NAMALWA (cell line): ENCODE data around the gene PCSK6.
"Not testable (repeated sequence)": the region's sequence is repeated elsewhere in the genome, so short reads cannot be mapped to it uniquely, and the experiment has no call there.

Experiments
- DNase-seq: peaks from one replicate; pipeline ENCODE4 v3.0.0-alpha.2; 2015; ENCODE audit warnings: low spot score

The PCSK6 gene

DNA sequence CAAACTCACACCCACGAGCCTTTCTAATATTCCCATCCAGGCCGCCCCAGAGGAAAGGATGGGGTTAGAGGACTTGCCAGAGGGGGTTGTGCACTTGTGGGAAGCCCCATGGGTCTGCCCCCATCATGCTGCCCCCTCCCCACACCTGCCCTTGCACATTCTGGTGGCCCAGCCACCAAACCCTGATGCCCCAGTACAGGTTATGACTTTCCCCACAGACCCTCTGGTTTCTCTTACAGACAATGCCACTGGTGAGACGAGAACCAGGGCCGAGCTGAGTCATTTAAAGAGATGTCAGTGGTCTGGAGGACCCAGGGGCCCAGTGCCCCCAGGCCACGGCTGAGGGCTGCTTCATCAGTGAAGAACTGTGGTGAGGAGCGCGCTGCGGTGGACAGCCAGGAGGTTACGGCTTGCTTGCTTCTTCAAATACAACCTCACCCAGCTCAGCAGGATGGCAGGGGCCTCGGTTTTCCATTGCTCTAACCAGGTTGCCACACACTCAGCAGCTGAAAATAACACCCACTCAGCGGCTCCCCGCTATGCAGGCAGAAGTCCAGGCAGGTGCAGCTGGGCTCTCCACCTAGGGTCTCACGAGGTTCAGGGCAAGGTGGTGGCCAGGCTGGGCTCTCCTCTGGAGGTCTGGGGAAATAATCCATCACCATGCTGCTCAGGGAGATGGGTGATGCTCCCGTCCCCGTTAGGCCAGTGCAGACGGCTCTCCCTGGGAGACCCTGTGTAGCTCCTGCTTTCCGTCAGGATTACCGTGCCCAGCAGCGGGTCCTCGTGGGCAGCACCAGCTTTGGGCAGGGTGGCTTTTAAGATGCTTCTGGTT is 180.7 kb downstream of the PCSK6 start:
- DNase-seq: no peak

DNA sequence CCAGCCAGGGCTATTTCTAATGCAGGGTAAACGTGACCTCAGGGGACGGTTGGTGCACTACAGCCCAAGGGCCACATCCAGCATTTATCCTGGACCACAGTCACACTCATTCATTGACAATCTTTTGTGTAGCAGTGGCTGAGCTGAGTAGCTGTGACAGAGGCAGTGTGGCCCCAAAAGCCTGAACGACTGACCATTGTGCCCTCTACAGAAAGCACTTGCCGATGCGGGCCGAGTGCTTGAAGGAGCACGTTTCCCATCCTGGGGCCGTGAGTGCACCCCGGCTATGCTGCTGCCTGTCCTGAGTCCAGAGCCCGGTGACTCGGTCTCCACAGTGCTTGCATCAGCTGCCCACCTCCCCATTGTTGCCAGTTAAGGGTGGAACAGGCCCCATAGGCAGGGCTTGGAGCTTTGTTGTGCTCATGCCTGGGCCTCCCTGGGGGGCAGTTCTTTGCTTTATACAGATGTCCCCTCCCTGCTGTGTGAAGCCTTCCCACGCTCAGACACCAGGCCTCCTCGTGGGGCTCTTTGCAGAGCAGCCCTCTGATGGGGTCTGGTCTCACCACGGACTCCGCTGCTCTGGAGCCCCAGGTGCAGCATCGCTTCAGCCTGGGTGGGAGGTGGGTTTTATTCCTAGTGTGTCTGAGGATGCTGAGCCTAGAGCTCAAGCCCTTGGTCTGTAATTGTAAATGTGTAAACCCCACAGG is 181.5 kb downstream of the PCSK6 start:
- no peak for DNase-seq

DNA sequence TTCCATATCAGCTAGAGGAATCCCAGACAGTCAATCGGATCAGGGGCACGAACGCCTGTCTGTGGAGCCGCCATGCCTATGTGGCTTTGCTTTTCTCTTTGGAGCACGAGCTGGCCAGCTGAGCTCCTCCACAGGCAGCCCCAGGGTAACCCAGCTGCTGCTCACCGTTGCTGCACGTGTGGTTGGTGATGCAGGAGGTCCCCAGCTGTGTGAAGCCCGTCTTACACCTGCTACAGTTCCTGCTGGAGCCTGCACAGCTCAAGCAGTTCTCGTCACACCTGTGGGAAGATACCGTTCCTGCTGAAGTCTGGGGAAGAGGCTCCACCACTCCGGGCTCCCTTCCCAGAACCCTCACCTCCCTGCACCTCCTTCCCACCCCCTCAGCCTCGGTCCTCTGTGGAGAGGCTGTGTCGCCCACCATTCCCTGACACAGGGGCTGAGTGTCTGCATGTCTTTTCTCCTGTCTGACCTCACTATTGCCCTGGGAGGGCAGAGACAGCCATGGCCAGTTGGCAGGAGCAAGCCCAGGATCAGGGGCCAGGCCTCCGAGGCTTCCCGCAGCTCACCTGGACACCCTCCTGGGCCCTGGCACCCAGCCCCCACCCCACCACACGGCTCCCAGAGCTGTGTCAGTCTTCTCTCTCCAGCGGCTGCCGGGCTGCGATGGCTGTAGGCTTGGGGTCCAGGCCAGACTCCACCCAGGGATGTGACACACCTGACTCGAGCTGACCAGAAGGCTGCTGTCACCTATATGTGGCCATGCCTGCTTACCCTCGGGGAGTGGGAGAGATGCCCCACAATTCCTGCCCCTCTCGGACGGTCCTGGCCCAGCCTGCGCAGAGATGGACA is 182.2 kb downstream of the PCSK6 start:
- DNase-seq: peak; percentile 58

DNA sequence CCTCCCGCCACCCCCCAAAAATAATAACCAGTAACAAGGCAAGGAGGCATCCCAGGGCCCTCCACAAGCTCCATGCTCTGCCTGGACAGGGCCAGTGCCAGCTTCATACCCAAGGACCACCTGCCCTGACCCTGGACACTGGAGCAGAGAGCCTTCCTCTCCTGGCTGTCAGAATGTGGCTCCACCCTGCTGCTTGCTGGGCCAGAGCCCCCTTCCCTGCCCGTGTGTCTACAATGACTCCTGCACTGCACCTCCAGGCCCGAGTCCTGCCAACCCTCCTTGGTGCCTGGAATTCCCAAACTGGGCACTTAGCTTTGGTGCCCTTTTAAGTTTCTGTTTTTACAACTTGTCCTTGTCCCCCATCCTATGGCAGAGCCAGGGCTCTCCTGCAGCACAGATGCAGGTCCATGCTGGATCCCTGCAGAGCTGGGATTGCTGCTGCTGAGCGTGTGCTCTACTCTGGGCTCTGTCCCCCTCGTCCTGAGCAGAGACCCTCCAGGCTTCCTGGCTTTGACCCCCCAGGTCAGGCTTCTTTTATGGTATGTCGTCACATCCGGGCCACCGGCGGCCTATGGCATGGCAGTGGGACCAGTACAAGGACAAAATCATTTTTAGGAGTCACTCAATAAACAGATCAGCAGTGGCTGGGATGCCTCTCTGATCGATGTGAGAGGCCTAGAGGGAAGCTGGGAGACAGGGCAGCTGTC is 183.0 kb downstream of the PCSK6 start:
- DNase-seq: no peak

DNA sequence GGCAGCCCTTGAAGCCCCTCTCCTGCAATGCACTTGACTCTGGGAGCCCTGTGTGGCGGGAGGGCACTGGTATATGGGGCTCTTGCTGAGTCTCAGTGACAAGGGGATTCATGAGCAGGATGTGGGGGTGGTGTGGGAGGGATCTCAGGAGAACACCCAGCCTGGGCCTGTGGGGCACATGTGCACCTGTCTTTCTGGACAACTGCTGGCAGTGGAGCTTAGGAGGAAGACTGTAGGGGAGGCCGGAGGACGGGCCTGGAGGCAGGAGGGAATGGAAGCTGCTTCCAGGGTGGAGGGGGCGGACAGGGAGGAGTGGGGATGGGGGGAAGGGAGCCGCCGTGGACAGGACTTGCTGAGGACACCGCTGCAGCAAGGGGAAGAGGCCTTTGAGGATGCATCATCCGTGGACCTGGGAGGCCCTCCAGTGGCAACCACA is 183.7 kb downstream of the PCSK6 start:
- no peak for DNase-seq

DNA sequence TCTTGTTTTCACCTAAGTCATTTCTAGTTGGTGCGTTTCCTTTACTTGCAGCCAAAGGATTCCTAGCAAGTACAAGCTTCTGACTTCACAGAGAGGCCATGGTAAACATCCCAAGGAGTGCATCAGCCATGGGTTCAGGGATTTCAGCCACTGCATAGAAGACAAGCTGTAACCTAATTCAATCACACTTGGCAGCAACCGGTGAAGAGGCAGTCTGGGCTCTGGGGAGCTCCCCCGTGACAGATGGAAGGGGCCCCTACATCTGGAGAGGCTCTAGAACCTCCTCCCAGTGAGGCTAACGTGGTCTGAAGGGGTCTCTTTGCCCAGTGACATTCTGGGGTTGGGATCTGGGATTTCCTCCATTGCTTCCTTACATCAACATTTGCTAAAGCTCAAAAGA is 186.1 kb downstream of the PCSK6 start:
- DNase-seq: no peak

DNA sequence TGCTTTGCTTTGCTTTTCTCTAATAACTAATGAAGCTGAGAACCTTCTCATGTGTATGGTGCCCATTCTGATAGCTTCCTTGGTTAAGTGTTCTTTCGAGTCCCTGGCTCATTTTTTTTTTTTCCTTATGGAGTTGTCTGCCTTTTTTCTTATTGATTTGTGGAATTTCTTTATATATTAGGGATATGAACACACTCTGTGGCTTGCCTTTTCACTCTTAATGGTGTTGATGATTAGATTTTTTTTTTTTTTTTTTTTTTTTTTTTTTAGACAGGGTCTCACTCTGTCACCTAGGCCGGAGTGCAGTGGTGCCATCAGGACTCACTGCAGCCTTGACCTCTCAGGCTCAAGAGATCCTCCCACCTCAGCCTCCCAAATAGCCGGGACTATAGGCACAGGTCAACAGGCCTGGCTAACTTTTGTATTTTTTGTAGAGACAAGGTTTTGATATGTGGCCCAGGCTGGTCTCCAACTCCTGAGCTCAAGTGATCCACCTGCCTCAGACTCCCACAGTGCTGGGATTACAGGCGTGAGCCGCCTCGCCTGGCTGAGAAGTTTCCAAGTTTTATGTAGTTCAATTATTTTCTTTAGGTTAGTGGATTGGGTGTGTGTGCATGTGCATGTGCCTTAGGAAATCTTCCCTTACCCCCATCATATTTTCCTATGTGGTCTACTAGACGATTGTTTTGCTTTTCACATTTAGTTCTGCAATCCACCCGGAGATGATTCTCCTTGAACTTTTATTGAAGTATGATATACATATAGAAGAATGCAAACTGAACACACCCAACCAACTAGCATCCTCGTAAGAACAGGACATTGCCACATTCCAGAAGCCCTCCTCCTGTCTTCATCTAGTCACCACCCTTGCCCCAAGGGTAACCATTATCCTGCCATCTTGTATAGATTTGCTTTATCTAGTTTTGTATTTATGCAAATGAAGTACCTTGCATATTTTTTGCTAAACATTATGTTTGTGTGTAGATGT is 192.8 kb downstream of the PCSK6 start:
- DNase-seq: no peak

DNA sequence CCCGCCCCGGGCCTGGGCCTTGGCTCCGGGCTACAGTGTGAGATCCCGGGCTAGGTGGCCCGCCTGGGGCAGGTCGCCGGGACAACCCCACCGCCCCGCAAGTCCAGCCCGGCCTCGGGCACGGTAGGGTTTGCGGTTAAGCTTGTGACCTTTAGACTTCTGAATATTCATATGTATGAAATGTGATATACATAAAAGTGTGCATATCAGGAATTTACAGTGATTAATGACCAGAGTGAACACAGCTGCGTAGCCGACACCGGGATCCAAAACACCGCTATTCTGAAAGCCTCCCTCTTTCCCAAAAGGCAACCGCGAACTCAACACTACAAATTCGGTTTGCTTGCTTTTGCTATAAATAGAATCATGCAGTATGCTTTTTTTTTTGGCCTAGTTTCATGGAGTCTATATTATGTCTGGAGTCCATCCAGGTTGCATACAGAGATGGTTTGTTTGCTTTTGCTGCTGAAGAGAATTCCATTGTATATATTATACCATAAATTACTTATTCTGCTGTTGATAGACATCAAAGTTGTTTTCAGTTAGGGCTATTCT is 193.8 kb downstream of the PCSK6 start:
- DNase-seq: peak; percentile 34

DNA sequence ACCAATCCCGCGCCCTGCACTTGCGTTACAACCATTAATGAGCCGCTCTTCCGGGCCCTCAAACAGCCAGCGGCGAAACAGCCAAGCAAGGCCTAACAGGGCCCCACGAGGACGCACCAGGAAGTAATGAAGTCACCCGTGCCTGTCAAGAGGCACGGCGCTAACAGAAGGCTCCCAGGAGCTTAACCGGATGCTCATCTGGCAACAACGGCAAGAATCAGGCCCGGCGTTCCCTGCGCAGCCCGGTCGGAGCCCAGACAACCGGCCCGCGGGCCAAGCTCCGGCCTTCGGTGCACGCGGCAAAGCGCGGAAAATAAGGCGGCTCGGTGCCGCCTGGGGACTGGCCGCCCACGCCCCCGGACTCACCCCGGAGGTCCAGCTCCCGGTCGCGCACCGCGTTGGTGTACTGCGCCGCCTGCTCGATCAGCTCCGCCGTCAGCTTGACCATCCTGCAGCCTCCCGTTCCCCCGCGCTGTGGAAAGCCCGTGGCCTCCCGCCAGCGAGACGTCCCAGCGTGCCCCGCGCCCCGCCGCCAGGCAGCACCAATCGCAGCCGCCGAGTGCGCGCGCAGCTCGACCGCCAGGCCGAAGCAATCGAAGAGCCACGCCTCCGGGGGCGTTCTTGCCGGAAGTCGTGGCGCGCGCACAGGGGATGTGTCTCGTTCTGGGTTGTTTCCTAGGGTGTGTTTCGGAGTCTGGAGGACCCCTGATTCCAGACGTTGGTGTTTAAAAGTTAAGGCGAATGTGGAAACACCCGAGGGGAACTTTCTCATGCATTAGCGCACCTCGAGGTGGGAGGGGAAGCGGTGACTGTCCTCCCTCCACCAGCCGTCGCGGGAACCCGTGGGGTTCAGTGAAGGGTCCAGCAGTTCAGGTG is 194.5 kb downstream of the PCSK6 start, which contains the start of gene SNRPA1:
Gene SNRPA1 (minus strand): TSS at position 518 of the 876 bp plus-strand sequence. CDS start 70 bp downstream, at position 448.
- DNase-seq: peak; percentile 96

DNA sequence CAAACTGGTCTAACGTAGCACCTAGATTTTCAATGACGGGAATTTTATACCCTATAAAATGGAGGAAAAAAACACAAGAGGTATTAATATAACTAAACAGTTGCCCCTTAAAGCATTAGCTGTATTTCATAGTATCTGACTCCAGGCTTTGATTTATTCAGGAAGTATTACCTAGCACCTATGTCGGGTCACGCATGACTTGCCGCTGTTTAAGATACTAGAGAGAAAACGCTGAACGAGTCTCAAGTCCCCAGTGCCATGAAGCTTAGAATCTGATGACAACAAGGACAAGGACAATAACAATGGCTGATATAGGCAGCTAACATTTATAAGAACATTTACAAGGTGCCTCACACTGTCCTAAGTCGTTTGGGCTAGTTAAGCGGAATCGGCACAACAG is 196.4 kb downstream of the PCSK6 start:
- DNase-seq: peak; percentile 45

DNA sequence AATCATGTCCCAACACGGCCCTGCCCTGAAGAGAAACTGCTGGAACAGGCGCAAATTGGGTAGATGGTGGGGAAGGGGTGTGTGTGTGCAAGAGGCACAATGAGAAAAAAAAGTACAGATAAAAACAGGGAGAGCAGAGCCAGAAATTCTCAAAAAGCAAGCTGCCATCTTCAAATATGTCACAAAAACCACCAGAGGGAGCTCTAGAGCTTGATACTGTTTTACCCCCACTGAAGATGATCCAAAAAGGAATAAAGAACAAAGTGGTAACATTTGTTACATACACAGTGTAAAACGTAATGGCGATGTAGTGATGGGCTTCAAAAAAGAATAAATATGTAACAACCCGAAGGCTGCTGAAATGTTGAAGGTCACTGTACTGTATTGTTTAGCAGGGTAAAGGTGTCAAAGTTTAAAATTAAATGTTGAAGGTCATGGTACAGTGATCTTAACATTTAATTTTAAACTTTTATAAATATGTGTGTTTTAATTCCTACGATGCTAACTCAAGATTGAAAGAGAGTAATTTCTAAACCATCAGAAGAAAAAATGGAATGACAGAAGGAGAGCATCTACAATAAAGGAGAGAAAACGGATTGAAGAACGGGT is 200.5 kb downstream of the PCSK6 start:
- DNase-seq: peak; percentile 82

DNA sequence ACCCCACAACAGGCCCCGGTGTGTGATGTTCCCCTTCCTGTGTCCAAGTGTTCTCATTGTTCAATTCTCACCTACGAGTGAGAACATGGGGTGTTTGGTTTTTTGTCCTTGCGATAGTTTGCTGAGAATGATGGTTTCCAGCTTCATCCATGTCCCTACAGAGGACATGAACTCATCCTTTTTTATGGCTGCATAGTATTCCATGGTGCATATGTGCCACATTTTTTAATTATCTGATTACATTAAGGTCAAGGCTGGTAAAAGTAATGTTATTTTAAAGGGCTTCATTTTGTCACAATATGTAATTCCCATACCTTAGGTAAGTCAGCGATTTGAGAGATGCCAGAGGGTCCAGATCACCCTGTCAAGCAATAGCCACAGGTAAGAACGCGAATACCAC is 202.2 kb downstream of the PCSK6 start:
- DNase-seq: not testable (repeated sequence)

DNA sequence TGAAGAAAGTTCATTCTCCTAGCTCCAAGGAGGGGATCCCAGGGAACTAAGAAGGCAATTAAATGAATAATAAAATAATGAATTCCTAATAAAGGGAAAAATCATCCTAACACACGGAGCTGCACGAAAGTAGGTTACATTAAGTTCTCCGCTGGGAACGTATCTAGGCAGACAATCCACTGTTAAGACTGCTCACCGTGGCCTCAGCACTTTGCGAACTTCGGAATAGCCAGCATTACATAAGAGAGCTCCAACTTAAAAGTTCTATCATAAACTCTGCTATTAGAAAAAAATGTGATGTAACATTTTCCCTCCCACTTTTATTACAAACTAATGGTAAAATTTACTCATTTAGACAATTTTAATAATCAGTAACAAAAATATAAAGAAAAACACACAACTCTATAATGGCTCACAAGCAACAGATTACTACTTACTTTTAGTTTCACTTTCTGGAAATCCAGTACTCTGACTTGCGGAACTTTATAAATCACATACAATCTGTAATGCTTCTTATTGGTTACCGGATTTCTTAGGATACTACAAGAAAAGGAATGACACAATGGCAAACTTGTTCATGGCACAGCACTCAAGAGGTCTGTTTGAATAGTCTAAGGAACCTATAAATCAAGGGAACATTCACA is 202.9 kb downstream of the PCSK6 start:
- DNase-seq: no peak

DNA sequence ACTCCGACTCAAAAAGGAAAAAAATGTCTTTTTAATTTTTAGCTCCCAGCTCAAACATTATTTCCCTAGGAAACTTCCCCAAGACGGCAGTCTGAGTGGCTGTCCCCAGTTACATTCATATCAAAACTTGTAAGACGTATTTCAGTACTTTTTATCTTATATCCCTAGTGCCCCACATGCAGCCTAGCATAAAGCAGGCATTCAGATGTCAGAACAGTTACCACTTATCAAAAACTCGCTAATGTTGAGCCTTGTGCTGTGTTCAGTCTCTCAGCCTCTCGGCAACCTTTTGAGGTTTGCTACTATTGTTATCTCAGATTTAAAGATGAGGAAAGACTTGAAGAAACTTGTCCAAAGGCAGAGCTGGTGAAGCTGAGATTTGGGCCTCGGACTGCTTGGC is 205.6 kb downstream of the PCSK6 start:
- no peak for DNase-seq

DNA sequence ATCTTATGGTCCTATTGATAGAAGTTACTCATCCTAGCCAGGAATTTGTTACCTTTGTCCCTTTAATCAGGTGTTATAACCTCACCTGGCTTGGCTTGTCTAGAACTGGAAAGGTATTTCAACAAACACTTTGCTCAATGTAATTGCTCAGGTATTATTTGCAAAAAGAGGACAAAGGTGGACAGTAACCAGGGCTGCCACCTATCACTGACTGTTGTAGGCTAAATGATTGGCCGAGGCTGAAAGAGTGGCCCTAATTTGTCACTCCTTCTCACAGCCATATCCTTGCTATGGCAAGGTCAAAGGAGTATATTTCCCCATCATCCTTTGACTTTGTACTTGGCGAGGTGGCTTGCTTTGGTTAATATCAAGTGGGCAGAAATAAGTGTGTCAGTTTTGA is 209.5 kb downstream of the PCSK6 start:
- no peak for DNase-seq

DNA sequence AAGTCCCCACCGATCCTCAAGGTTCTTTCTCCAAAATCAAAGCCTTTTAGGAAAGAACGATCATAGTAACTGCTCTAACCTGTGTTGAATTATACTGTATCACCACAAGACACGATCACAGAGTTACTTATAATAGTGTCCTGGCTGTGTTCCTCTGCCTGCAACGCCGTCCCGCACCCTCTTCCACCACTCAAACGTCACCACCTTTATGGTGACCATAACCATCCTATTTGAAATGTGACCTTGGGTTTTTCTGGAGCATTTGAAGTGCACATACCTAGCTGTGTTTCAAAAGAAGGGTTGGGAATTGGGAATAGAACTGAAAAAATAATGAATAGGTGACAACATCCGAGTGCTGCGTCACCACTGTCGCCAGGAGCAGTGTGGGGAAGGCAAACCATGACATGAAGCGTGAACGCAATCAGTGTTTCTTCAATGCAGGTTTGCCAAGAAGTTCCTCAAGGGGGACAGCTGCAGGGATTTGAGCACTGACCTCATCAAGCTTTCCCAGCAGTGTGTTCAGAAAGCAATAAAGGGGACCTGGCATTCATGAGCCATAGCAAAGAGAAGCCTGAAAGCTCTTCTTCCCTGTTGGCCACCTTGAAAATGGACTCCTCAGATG is 211.5 kb downstream of the PCSK6 start:
- DNase-seq: peak; percentile 29

DNA sequence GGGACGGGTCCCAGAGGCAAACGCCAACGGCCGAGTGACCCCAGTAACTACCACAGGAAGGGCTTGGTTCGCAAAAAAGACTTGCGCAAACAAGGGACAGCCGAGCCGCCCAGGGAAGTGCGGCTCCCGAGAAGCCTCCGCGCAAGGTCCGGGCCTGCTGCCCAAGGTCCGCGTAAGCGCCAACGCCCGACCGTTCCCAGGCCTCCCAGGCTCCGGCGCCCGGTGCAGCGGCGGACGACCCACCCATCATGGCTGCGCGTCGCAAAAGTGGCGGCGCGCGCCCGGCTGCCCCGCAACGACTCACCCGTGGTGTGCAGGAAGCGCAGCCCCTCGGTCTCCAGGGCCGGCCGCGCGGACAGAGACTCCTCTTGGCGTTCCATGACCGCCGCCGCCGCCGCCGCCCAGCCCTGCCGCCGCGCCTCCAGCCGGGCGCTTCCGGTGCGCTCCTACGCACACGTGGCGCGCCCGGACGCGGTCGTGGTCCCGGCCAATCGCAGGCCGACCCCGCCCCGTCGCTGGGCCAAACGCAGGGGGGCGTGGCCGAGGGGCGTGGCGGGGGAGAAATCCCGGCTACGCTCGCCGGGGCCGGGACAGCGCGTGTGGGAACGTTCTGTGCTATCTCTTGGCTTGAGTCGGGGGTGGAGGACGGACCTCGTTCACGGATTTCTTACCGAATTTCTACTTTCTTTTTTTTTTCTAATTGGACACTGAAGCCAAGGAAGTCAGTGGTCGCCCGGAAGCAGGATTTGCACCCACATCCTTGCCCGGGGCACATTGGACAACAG is 212.3 kb downstream of the PCSK6 start, which contains the start of gene SELENOS:
Gene SELENOS (minus strand): TSS at position 448 of the 785 bp plus-strand sequence. CDS start 68 bp downstream, at position 380.
- DNase-seq: peak; percentile 91
